H1 (cell line): ENCODE results near the gene ZP2.

Source experiments
- ASH2L ChIP-seq: fragments of 200-600, 300-600 bp; sonication (generic); IDR thresholded peaks from one replicate; pipeline ENCODE4 v1.7.1; 2017; ENCODE audit warnings: low read length
- BCL11A ChIP-seq, 2 experiments: IDR thresholded peaks; one replicate each; pipeline ENCODE4 v1.6.1; 2011; ENCODE audit warnings: low read depth in 2 of 2, low read length in 2 of 2, mild to moderate bottlenecking in 2 of 2
- CREB1 ChIP-seq: IDR thresholded peaks from 2 replicates; pipeline ENCODE4 v1.6.1; 2012; ENCODE audit warnings: inconsistent platforms
- CTCF ChIP-seq, 3 experiments: IDR thresholded peaks; 1 replicate in 2 of 3; 2 replicates in 1 of 3; pipeline versions ENCODE4 v1.5.1 to v1.6.1; 2011; ENCODE audit warnings: low read length in 3 of 3, mild to moderate bottlenecking in 3 of 3, inconsistent platforms in 2 of 3, low read depth in 1 of 3, moderate library complexity in 1 of 3; ENCODE audit not compliant: insufficient read depth in 1 of 3; ENCODE audit errors: control extremely low read depth in 1 of 3
- EZH2 ChIP-seq: fragments of 200-600 bp; sonication (generic); IDR thresholded peaks from 2 replicates; pipeline ENCODE4 v1.7.1; 2012; ENCODE audit warnings: low read depth, mild to moderate bottlenecking, moderate library complexity, low read length, inconsistent platforms; ENCODE audit not compliant: severe bottlenecking
- JUND ChIP-seq: IDR thresholded peaks from 2 replicates; pipeline ENCODE4 v1.6.1; 2011; ENCODE audit warnings: mild to moderate bottlenecking, improper control_type of control experiment, low read length
- MAFK ChIP-seq: IDR thresholded peaks from 2 replicates; pipeline ENCODE4 v1.6.1; 2012; ENCODE audit warnings: low read depth, mild to moderate bottlenecking, improper control_type of control experiment, low read length
- POLR2AphosphoS5 ChIP-seq: IDR thresholded peaks from 2 replicates; pipeline ENCODE4 v1.6.1; 2011; ENCODE audit warnings: low read depth, low read length
- RAD21 ChIP-seq, 2 experiments: IDR thresholded peaks in 1 of 2; conservative IDR thresholded peaks in 1 of 2; 2 replicates each; pipeline ENCODE4 v1.6.1; 2011; ENCODE audit warnings: low read depth in 2 of 2, low read length in 2 of 2, improper control_type of control experiment in 1 of 2, inconsistent platforms in 1 of 2, mild to moderate bottlenecking in 1 of 2, moderate library complexity in 1 of 2
- ZNF274 ChIP-seq: IDR thresholded peaks from 2 replicates; pipeline ENCODE4 v1.7.0; 2012; ENCODE audit warnings: low read length, borderline replicate concordance; ENCODE audit errors: extremely low read depth

DNA sequence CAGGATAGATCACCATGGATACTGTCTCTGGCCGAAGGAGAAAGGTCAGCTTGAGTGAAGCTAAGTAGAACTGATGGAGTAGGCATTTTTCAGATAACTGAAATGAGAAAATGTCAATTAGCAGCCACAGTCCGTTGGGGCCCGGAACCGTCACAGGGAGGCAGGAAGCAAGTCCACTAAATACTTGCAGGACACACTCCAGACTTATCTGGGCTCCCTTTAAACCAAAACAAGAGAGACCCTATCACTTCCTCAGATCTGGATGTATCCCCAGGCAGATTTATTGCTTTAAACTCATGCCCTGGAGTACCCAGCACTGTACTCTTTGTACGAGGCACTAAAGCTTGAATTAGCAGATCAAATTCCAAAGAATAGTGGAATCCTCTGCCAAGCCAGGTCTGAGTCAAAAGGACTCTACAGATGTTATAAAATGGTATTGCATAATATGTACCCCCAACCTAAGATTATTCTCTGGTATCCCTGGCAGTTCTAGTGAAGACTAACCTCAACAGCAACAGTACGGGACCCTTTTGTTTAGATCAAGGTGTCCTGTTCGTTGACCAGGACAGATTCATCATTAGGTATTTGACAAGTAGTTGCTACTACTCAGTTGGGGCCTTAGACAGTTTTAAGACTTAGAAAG is 8.1 kb downstream of the ZP2 start:
- TF ChIP-seq CTCF (IDR thresholded peaks at IDR 0.05; ENCODE audit: control extremely low read depth in 1 of 3, insufficient read depth in 1 of 3, low read depth in 1 of 3, low read length in 3 of 3) (no peak), JUND (no peak), CREB1 (no peak), ZNF274 (no peak), MAFK (no peak), ASH2L (no peak), POLR2AphosphoS5 (no peak), RAD21 (IDR thresholded peaks at IDR 0.05 in 1 of 2, conservative IDR thresholded peaks at IDR 0.05 in 1 of 2; ENCODE audit: low read depth in 2 of 2, low read length in 2 of 2) (no peak), BCL11A (IDR thresholded peaks at IDR 0.05; ENCODE audit: low read depth in 2 of 2, low read length in 2 of 2) (no peak), EZH2 (no peak)
